ENCODE results near the gene CNN2.

Gene CNN2

DNA sequence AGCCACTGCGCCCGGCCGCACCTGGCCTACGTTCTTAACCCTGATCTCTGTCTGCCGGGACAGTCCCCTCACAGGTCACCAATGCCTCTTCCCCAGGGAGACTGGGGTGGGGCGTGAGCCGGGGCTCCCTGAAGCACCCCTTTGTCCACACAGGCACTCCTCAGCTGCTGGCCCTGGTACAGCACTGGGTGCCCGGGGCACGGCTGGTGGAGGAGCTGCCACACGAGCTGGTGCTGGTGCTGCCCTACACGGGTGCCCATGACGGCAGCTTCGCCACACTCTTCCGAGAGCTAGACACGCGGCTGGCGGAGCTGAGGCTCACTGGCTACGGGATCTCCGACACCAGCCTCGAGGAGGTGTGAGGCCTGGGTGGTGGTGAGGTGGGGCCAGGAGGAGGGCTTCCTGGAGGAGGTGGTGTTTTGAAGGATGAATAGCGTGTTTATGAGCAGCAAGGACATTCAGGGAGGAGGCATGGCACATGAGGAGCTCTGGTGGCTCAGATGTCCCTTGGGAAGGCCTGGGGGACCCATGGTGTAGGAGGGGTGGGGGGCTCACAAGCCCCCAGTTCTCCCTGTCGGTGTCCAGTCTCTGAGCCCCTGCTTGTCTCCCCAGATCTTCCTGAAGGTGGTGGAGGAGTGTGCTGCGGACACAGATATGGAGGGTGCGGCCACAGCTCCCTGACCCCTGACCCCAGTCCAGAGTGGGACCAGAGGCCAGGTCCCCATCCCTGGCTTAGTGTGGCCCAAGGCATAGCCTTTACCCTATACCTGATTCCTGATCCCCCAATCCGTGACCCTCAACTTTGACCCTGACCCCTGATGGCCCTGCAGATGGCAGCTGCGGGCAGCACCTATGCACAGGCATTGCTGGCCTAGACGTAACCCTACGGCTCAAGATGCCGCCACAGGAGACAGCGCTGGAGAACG lies 27.0 kb downstream of the CNN2 start:
- DNase-seq, result no peak

DNA sequence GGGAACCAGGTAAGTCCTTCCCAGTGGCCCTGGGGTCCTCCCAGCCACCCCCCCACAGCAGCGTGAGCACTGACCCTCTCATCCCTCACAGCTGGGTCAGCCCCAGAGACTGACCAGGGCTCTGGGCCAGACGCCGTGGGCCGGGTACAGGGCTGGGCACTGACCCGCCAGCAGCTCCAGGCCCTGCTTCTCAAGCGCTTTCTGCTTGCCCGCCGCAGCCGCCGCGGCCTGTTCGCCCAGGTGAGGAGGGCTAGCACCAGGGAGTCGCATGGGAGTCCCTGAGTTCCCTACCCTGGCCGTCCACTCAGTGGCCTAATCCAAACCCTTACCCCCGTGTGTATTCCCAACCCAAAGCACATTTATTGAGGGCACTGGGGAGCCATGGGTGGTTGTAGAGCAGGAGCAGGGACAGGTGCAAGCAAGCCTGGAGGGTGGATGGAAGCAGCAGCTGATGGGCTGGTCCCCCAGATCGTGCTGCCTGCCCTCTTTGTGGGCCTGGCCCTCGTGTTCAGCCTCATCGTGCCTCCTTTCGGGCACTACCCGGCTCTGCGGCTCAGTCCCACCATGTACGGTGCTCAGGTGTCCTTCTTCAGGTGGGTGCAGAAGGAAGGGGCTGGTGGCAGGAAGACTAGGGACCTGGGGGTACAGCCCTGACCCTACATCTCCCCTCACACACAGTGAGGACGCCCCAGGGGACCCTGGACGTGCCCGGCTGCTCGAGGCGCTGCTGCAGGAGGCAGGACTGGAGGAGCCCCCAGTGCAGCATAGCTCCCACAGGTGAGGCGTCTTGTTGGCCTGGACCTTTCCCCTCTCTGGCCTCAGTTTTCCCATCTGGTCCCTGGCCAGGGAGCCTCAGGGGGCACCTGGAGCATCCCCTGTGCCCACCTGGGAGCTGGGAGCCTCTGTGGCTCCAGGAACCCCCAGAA lies 28.0 kb downstream of the CNN2 start:
- no peak for DNase-seq

DNA sequence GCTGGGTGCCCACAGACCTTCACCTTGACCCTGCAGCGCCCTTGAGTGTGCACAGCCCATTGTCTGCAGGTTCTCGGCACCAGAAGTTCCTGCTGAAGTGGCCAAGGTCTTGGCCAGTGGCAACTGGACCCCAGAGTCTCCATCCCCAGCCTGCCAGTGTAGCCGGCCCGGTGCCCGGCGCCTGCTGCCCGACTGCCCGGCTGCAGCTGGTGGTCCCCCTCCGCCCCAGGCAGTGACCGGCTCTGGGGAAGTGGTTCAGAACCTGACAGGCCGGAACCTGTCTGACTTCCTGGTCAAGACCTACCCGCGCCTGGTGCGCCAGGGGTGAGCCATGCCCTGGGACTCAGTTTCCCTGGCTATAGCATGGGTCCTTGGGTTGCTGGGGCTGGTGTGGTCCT lies 28.6 kb downstream of the CNN2 start:
- DNase-seq, result no peak

DNA sequence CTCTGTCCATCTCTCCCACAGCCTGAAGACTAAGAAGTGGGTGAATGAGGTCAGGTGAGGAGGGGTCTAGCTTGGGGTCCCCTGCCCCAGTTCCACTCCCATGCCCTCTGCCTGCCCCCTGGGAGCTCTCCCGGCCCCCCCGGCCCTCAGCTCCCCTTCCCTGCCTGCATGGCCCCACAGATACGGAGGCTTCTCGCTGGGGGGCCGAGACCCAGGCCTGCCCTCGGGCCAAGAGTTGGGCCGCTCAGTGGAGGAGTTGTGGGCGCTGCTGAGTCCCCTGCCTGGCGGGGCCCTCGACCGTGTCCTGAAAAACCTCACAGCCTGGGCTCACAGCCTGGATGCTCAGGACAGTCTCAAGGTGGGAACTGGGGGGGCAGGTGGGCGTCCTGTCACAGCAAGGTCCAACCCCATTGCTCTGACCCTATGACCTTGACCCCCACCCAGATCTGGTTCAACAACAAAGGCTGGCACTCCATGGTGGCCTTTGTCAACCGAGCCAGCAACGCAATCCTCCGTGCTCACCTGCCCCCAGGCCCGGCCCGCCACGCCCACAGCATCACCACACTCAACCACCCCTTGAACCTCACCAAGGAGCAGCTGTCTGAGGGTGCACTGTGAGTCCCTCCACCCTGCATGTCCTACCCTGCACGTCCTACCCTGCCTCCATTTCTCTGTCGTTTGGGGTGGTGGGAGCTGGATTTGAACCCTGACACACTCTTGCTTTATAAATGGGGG lies 29.6 kb downstream of the CNN2 start:
- no peak for DNase-seq

DNA sequence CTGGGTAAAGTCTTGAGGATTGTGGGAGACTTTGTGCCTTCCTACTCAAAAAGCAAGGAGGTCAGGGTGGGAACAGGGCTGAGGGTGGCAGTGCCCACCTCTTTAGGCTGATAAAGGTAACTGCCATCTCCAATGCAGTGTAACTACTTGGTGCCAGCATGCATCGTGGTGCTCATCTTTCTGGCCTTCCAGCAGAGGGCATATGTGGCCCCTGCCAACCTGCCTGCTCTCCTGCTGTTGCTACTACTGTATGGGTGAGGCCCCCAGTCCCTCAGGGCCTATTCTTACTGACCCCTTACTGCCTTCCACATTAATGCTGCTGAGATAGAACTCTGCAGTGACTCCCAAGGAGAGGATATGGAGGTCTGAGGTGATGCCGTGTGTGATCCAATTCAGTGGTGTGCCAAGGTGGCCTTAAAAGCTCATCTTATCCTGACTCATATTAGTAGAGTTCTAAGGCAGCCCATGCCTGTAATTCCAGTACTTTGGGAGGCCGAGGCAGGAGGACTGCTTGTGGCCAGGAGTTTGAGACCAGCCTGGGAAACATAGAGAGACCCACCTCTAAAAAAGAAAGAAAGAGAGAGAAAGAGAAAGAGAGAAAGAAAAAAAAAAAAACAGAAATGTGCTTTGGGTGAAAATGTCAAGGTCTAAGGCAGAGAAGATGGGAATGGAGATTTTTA lies 30.9 kb downstream of the CNN2 start:
- no peak for DNase-seq

DNA sequence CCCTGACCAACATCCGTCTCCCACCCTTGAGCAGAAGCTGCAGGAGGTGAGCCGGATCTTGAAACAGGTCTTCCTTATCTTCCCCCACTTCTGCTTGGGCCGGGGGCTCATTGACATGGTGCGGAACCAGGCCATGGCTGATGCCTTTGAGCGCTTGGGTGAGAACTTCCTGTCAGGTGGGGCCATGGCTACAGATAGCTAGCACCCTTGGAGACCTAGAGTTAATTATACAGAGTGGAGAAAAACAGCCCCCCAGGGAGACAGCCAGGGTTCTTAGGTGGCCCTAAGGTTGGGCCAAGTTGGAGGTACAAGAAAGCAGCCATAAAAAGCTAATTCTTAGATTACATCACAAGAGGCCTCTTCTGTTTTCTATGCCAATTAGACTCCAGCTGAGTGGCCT lies 31.7 kb downstream of the CNN2 start:
- DNase-seq, result no peak

DNA sequence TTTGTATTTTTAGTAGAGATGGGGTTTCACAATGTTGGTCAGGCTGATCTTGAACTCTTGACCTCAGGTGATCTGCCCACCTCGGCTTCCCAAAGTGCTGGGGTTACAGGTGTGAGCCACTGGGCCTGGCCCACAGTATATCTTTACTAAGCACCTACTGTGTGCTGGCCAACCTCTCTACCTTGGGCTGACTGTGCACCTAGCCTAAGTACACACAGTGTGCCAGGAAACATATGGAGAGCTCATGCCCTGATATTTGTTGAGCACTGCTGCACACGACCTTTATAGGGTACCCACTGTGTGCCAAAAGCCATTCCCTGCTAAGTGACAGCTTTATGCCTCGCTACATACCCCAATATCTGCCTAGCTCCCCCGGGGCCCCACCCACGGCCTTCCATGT lies 34.3 kb downstream of the CNN2 start:
- DNase-seq, result no peak

DNA sequence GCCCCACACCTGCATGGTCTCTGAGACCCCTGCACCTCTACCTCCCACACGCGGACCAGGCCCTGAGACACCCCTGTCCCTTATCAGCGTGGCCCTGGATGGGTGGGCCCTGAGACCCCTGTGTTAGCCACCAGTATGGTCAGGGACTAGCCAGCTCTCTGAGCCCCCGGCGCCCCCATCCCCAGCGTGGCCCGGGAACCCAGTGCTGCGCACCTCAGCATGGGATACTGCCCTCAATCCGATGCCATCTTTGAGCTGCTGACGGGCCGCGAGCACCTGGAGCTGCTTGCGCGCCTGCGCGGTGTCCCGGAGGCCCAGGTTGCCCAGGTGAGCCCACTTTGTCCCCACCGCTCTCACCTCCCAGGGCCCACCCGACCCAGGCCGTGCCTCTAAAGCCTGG lies 35.6 kb downstream of the CNN2 start:
- DNase-seq, result no peak

DNA sequence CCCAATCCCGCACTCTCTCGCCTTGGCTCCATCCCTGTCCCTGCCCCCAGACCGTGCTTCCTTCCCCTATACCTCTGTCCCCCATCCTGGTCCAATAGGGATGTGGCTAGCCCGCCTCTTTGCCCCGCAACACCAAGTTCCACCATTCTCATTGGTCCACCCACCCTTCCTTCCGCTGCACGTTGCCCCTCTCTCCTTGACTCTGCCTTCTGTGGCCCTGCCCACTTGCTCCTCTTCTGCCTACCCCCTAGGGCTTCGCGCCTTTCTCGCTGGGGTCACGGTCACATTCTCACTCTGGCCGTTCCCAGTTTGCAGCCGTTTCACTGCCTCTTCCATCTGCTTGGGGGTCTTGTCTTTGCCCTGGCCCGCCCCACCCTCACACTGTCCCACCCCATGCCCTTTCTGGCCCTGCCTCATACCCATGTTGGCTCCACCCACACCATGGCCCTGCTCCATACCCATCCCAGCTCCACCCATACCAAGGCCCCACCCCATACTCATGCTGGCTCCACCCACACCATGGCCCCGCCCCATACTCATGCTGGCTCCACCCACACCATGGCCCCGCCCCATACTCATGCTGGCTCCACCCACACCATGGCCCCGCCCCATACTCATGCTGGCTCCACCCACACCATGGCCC lies 36.1 kb downstream of the CNN2 start:
- DNase-seq, result no peak

DNA sequence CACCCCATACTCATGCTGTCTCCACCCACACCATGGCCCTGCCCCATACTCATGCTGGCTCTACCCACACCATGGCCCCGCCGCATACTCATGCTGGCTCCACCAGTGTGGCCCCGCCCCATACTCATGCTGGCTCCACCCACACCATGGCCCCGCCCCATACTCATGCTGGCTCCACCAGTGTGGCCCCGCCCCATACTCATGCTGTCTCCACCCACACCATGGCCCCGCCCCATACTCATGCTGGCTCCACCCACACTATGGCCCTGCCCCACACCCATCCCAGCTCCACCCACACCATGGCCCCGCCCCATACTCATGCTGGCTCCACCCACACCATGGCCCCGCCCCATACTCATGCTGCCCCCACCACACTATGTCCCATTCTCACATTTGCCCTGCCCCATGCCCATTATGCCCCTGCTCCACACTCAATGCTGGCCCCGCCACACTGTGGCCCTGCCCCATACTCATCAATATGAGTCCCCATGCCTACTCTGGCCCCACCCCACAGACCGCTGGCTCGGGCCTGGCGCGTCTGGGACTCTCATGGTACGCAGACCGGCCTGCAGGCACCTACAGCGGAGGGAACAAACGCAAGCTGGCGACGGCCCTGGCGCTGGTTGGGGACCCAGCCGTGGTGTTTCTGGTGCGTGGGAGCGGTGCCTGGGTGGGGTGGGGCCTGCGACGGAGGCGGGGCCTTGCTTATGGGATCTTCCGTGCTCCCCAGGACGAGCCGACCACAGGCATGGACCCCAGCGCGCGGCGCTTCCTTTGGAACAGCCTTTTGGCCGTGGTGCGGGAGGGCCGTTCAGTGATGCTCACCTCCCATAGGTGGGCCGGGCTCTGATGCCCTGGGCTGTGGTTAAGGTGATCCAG lies 36.9 kb downstream of the CNN2 start:
- no peak for DNase-seq

DNA sequence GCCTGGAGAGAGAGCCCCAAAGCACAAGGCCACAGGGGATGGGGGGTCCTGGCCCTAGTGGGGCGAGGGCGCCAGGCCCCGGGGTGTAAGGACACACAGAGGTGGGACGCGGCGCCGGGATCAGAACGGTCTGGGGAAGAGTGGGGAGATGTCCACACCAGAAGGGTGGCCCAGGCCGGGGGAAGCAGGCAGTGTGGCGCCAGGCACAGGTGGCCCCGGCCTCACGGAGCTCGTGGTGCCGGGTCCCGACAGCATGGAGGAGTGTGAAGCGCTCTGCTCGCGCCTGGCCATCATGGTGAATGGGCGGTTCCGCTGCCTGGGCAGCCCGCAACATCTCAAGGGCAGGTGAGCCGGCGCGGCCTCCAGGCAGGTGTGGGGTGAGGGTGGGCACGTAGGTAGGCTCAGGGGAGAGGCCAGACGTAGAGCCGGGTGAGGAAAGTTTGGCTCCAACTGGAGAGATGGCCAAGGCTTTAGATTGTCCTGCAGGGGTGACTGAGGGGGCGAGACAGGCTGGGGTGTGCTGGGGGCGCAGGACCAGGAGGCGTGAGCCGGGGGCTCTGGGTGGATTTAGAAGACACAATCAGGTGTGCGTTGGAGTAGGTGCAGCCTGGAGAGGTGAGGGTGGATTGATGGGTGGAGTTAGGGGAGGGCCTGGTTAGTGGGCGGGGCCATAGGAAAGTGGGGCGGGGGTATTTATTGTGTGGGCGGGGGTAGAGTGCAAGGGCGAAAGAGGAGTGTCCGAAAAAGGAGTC lies 37.7 kb downstream of the CNN2 start:
- no peak for DNase-seq

DNA sequence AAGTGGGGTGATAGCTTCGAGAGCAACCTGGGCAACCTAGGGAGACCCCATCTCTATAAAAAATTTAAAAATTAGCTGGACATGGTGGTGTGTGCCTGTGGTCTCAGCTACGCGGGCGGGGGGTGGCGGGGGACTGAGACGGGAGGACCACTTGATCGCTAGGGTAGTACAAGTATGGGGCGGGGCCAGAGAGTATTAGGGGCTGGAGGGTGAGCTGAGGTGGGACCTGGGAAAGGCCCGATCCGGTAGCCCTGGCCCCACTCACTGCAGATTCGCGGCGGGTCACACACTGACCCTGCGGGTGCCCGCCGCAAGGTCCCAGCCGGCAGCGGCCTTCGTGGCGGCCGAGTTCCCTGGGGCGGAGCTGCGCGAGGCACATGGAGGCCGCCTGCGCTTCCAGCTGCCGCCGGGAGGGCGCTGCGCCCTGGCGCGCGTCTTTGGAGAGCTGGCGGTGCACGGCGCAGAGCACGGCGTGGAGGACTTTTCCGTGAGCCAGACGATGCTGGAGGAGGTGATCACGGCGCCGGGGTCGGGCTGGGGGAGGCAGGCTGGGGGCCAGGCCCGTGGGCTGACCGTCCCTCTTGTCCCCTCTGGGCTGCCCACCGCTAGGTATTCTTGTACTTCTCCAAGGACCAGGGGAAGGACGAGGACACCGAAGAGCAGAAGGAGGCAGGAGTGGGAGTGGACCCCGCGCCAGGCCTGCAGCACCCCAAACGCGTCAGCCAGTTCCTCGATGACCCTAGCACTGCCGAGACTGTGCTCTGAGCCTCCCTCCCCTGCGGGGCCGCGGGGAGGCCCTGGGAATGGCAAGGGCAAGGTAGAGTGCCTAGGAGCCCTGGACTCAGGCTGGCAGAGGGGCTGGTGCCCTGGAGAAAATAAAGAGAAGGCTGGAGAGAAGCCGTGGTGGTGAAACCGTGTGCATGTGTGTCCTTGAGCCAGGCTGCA lies 38.5 kb downstream of the CNN2 start:
- peak; percentile 67 for DNase-seq

DNA sequence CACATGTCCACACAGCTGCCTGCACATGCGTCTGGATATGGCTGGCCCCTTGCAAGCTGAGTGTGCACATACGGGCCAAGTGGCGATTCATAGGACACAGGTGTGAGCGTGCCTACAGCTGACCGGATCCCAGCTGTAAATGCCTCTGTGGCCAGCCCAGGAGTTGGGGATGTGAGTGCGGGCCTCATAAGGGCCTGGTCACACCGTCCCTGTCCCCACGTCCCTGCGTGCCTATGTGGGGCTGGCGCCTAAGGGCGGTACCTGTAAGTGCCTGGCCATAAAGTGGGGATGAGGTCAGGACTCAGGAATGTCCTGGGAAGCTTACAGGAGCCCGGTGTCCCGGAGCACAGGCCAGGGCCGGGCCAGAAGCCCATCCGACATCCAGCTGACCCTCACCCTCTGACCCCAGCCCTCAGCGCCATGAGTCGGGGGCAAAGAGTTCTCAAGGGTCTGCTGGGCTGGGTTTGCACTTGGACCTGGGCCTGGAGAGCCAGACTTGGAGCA lies 39.2 kb downstream of the CNN2 start:
- DNase-seq, result no peak

DNA sequence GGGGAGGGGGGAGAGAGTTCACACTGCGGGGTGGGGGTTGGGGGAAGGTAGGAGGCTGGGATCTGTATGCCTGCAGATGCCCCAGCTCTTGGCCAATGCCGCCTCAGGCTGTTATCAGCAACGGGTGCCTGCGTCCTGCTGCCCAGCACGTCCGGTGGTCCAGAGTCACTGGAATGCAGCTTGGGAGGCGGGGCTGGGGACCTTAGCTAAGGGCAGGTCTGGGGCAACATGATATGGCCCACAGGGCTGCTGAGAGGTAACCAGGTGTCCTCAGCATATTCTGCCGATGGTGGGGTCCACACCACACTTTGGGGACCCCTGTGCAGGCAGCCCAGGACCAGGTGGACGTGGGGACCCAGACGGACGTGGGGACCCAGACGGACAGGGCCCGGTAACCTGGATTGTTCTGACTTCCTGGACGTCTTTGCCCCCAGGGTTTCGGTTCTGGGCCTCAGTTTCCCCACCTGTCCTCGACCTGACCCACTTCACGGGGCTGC lies 39.9 kb downstream of the CNN2 start:
- DNase-seq, result no peak

DNA sequence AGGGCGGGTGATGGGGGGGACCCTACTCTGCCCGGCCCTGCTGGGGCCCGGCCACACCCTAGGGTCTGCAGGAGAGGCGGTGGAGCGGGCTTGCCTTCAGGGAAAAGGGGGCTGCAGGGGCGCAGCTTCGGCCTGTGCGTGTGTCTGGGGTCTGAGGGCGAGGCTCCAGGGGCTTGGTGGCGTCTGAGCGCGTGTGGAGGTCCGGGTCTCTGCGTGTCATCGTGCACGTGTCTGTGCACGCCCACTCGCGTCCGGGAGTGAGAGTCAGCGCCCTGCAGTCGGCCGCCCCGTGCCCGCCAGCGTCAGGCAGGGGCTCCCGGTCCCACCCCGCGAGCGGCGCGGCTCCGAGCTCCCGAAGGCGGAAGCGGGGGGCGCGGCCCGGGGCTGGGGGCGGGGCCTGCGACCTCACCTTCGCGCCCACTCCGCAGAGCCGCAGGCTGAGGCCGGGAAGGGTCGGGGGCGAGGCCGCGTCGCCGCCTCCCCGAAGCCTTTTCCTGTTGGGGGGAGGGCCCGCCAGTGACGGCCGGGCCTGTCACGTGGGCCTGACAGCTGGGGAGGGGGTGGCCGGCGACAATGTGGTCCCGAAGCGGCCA lies 40.4 kb downstream of the CNN2 start, which contains the start of gene ARHGAP45:
Gene ARHGAP45 (plus strand): TSS at position 420 of the 593 bp plus-strand sequence. CDS start 239 bp downstream, outside the sequence.
- DNase-seq, result no peak

DNA sequence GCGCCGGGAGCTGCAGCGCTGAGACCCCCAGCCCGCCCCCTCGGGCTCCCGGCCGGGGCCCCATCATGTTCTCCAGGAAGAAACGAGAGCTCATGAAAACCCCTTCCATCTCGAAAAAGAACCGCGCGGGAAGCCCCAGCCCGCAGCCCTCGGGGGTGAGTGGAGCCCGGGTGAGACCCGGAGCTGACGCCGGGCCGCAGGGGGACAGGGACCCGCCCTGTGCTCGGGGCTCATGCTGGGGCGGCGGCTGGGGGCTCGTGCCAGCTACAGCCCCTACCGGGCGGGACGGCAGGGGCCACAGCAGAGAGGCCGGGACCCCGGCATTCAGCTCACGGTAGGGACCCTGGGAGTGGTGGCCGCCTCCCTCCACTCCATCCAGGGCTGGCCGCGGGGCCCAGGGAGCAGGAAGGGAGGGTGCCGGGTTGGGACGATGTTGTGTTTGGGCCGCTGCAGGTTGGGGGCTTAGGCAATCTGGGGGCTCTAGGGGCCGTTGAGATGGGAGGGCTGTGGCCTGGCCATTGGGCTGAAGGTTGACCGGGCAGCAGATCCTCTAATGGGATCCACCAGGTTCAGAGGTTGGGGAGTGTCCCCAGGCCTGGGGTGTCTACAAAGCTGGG lies 41.0 kb downstream of the CNN2 start:
- DNase-seq, result no peak

Measured in femur (tissue), 1 donor.